Measurements from ENCODE around the gene ZBED1. TPM values are rescaled to one million over a fixed set of nuclear protein-coding genes. Genes with fewer than 3 reads are reported as not detected.
"Not testable (repeated sequence)": the region's sequence is repeated elsewhere in the genome, so short reads cannot be mapped to it uniquely, and the experiment has no call there.

Gene ZBED1
- total and polyA plus RNA-seq, 4 experiments from 2014 or later = 18.1 to 34.1 (median 29.6) TPM

- H3K9me3 Mint-ChIP-seq; intact Hi-C loops (cut with micrococcal nuclease); H3K9me3 ChIP-seq (ENCODE audit: control insufficient read depth in 1 of 2, low read length in 2 of 2); CTCF ChIA-PET (ENCODE audit: partially characterized antibody); H3K27me3 ChIP-seq (ENCODE audit: insufficient read depth, low read length); POLR2A ChIA-PET (ENCODE audit: partially characterized antibody); H3K4me3 Mint-ChIP-seq; DNase-seq; H3K27me3 Mint-ChIP-seq; H3K4me1 ChIP-seq (ENCODE audit: insufficient read depth, low read length); H3K27ac ChIP-seq (ENCODE audit: low read depth, low read length); H3K4me3 ChIP-seq (ENCODE audit: low read length in 2 of 2); H3K36me3 ChIP-seq (ENCODE audit: insufficient read depth, low read length): not testable (repeated sequence)
- peaks cover 6 to 17% (median 10%) of the 10 kb centered on the region in 4 donors for H3K4me1 Mint-ChIP-seq
- H3K27ac Mint-ChIP-seq = peak overlapping the region in 1 of 7 donors; percentile 29
- peaks cover under 1 to 12% of the 10 kb centered on the region in 2 donors for H3K36me3 Mint-ChIP-seq
Measured at GRCh38 chrX:2463481-2463880, 37.3 kb downstream of the ZBED1 start.

GRCh38 chrX:2462780-2463179 is 38.0 kb downstream of the ZBED1 start:
- H3K27me3 Mint-ChIP-seq = no peaks in the 10 kb centered on the region

GRCh38 chrX:2462074-2462473 is 38.7 kb downstream of the ZBED1 start:
- H3K4me3 ChIP-seq (ENCODE audit: low read length in 2 of 2) = no peak overlapping the region
- POLR2A ChIA-PET (ENCODE audit: partially characterized antibody) = no interaction called here
- CTCF ChIA-PET (ENCODE audit: partially characterized antibody) = no interaction called here
- Mint-ChIP-seq H3K9me3 (peaks cover 0 to 5% (median 3%) of the 10 kb centered on the region in 8 donors), H3K4me3 (no peak overlapping the region), H3K27me3 (no peaks in the 10 kb centered on the region), H3K27ac (no peak overlapping the region), H3K4me1 (peaks cover 4 to 11% (median 7%) of the 10 kb centered on the region in 4 donors), H3K36me3 (peaks cover 3 to 10% of the 10 kb centered on the region in 2 donors)
- no peaks in the 10 kb centered on the region for H3K4me1 ChIP-seq (ENCODE audit: insufficient read depth, low read length)
- H3K27me3 ChIP-seq (ENCODE audit: insufficient read depth, low read length) = no peaks in the 10 kb centered on the region
- intact Hi-C loops (cut with micrococcal nuclease) = no loop called here
- H3K9me3 ChIP-seq (ENCODE audit: control insufficient read depth in 1 of 2, low read length in 2 of 2) = peaks cover 0 to 3% of the 10 kb centered on the region in 2 donors
- H3K36me3 ChIP-seq (ENCODE audit: insufficient read depth, low read length) = no peaks in the 10 kb centered on the region
- H3K27ac ChIP-seq (ENCODE audit: low read depth, low read length) = no peak overlapping the region
- DNase-seq = no peak

More at GRCh38 chrX:2462780-2463179, 38.0 kb downstream of the ZBED1 start:
- H3K4me3 ChIP-seq (ENCODE audit: low read length in 2 of 2) = no peak overlapping the region
- no peak overlapping the region for H3K27ac ChIP-seq (ENCODE audit: low read depth, low read length)
- no peak for DNase-seq
- peaks cover 3 to 10% of the 10 kb centered on the region in 2 donors for H3K36me3 Mint-ChIP-seq
- intact Hi-C loops (cut with micrococcal nuclease) = no loop called here
- no peak overlapping the region for H3K27ac Mint-ChIP-seq
- ChIA-PET CTCF (ENCODE audit: partially characterized antibody) (no interaction called here), POLR2A (ENCODE audit: partially characterized antibody) (no interaction called here)
- peaks cover 6 to 15% (median 7%) of the 10 kb centered on the region in 4 donors for H3K4me1 Mint-ChIP-seq
- H3K4me1 ChIP-seq (ENCODE audit: insufficient read depth, low read length) = no peaks in the 10 kb centered on the region
- no peaks in the 10 kb centered on the region for H3K36me3 ChIP-seq (ENCODE audit: insufficient read depth, low read length)
- peaks cover 0 to 5% (median 3%) of the 10 kb centered on the region in 8 donors for H3K9me3 Mint-ChIP-seq
- no peak overlapping the region for H3K4me3 Mint-ChIP-seq
- peaks cover 0 to 3% of the 10 kb centered on the region in 2 donors for H3K9me3 ChIP-seq (ENCODE audit: control insufficient read depth in 1 of 2, low read length in 2 of 2)
- no peaks in the 10 kb centered on the region for H3K27me3 ChIP-seq (ENCODE audit: insufficient read depth, low read length)

GRCh38 chrX:2461711-2462016 is 39.1 kb downstream of the ZBED1 start:
- CTCF ChIA-PET (ENCODE audit: partially characterized antibody) = no interaction called here
- no peaks in the 10 kb centered on the region for H3K27me3 Mint-ChIP-seq
- intact Hi-C loops (cut with micrococcal nuclease) = no loop called here

GRCh38 chrX:2460821-2461710 is 39.7 kb downstream of the ZBED1 start:
- H3K4me1 ChIP-seq (ENCODE audit: insufficient read depth, low read length); H3K4me3 Mint-ChIP-seq; H3K27me3 Mint-ChIP-seq; H3K4me3 ChIP-seq (ENCODE audit: low read length in 2 of 2); intact Hi-C loops (cut with micrococcal nuclease); H3K27me3 ChIP-seq (ENCODE audit: insufficient read depth, low read length); CTCF ChIA-PET (ENCODE audit: partially characterized antibody); H3K9me3 ChIP-seq (ENCODE audit: control insufficient read depth in 1 of 2, low read length in 2 of 2); H3K27ac ChIP-seq (ENCODE audit: low read depth, low read length); POLR2A ChIA-PET (ENCODE audit: partially characterized antibody); DNase-seq; H3K9me3 Mint-ChIP-seq; H3K36me3 ChIP-seq (ENCODE audit: insufficient read depth, low read length): not testable (repeated sequence)
- Mint-ChIP-seq H3K27ac (peak overlapping the region in 1 of 7 donors; percentile 23), H3K4me1 (peaks cover 3 to 14% (median 7%) of the 10 kb centered on the region in 4 donors), H3K36me3 (peaks cover 3 to 12% of the 10 kb centered on the region in 2 donors)

More at GRCh38 chrX:2461711-2462016, 39.1 kb downstream of the ZBED1 start:
- Mint-ChIP-seq H3K9me3 (peaks cover 0 to 5% (median 3%) of the 10 kb centered on the region in 8 donors), H3K36me3 (peaks cover 3 to 10% of the 10 kb centered on the region in 2 donors), H3K27ac (no peak overlapping the region), H3K4me3 (no peak overlapping the region), H3K4me1 (peaks cover 4 to 14% (median 7%) of the 10 kb centered on the region in 4 donors)
- no peaks in the 10 kb centered on the region for H3K36me3 ChIP-seq (ENCODE audit: insufficient read depth, low read length)
- H3K27ac ChIP-seq (ENCODE audit: low read depth, low read length) = no peak overlapping the region
- POLR2A ChIA-PET (ENCODE audit: partially characterized antibody) = no interaction called here
- H3K27me3 ChIP-seq (ENCODE audit: insufficient read depth, low read length) = no peaks in the 10 kb centered on the region
- H3K4me1 ChIP-seq (ENCODE audit: insufficient read depth, low read length) = no peaks in the 10 kb centered on the region
- peaks cover 0 to 3% of the 10 kb centered on the region in 2 donors for H3K9me3 ChIP-seq (ENCODE audit: control insufficient read depth in 1 of 2, low read length in 2 of 2)
- no peak for DNase-seq
- no peak overlapping the region for H3K4me3 ChIP-seq (ENCODE audit: low read length in 2 of 2)

GRCh38 chrX:2460048-2460447 is 40.7 kb downstream of the ZBED1 start:
- H3K27ac Mint-ChIP-seq; H3K27me3 Mint-ChIP-seq; H3K4me3 Mint-ChIP-seq; POLR2A ChIA-PET (ENCODE audit: partially characterized antibody); DNase-seq; H3K9me3 ChIP-seq (ENCODE audit: control insufficient read depth in 1 of 2, low read length in 2 of 2); intact Hi-C loops (cut with micrococcal nuclease); H3K27me3 ChIP-seq (ENCODE audit: insufficient read depth, low read length); H3K4me1 ChIP-seq (ENCODE audit: insufficient read depth, low read length); H3K4me3 ChIP-seq (ENCODE audit: low read length in 2 of 2); H3K27ac ChIP-seq (ENCODE audit: low read depth, low read length); CTCF ChIA-PET (ENCODE audit: partially characterized antibody); H3K9me3 Mint-ChIP-seq; H3K36me3 ChIP-seq (ENCODE audit: insufficient read depth, low read length): not testable (repeated sequence)
- Mint-ChIP-seq H3K4me1 (peaks cover 0 to 15% (median 7%) of the 10 kb centered on the region in 4 donors), H3K36me3 (peaks cover 3 to 15% of the 10 kb centered on the region in 2 donors)

- Histone ChIP-seq H3K9me3 (ENCODE audit: control insufficient read depth in 1 of 2, low read length in 2 of 2) (peaks cover 0 to 3% of the 10 kb centered on the region in 2 donors), H3K27me3 (ENCODE audit: insufficient read depth, low read length) (no peaks in the 10 kb centered on the region), H3K4me1 (ENCODE audit: insufficient read depth, low read length) (no peaks in the 10 kb centered on the region), H3K27ac (ENCODE audit: low read depth, low read length) (no peak overlapping the region), H3K4me3 (ENCODE audit: low read length in 2 of 2) (no peak overlapping the region), H3K36me3 (ENCODE audit: insufficient read depth, low read length) (no peaks in the 10 kb centered on the region)
- Mint-ChIP-seq H3K4me1 (peaks cover 0 to 9% (median 2%) of the 10 kb centered on the region in 4 donors), H3K9me3 (peaks cover 0 to 5% (median 3%) of the 10 kb centered on the region in 8 donors), H3K27me3 (no peaks in the 10 kb centered on the region), H3K4me3 (no peak overlapping the region), H3K27ac (no peak overlapping the region), H3K36me3 (peaks cover 4 to 22% of the 10 kb centered on the region in 2 donors)
- ChIA-PET POLR2A (ENCODE audit: partially characterized antibody) (no interaction called here), CTCF (ENCODE audit: partially characterized antibody) (no interaction called here)
- intact Hi-C loops (cut with micrococcal nuclease) = no loop called here
- no peak for DNase-seq
Measured at GRCh38 chrX:2458309-2458708, 42.5 kb downstream of the ZBED1 start.
